GM12892 (cell line): Measurements from ENCODE around the gene WNK2.

ENCODE experiments used
- POLR2AphosphoS5 ChIP-seq: IDR thresholded peaks from 2 replicates; pipeline ENCODE4 v1.6.1; 2011; ENCODE audit warnings: low read depth, low read length, control low read depth
- TAF1 ChIP-seq: IDR thresholded peaks from 2 replicates; pipeline ENCODE4 v1.6.1; 2011; ENCODE audit warnings: low read depth, mild to moderate bottlenecking, control low read depth, low read length, borderline replicate concordance

DNA sequence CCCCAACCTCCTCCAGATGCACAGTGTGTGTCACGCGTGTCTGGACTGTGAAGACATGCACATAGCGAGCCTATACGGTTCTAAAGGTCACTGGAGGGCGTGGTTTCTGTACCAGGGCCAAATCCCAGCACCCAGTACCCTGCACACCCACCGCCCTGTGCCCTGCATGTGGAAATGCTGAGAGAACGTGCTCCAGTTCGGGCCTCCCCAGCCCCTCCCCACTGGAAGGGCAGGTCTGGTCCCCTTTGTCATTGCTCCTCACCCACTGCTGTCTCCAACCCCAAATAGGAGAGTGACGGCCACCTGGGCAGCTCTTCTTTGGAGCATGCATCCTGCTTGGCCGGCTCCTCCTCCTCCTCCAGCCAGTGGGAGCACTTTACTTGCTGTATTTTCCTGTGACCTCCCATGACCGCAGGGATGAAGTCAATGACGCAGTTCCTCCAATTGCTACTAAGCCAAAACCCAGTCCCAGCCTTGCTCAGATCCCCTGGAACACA lies 116.7 kb downstream of the WNK2 start:
- no peak for TF ChIP-seq POLR2AphosphoS5
- no peak for TF ChIP-seq TAF1
